PC-9 (cell line): Measurements from ENCODE around the gene ZBTB1.

Experiments
- CTCF ChIP-seq: fragments of 200-600 bp; sonication (generic); conservative IDR thresholded peaks from 2 replicates; pipeline ENCODE4 v1.6.1; 2017; ENCODE audit warnings: mixed run types, antibody characterized with exemption, mild to moderate bottlenecking, moderate library complexity
- EZH2 ChIP-seq: fragments of 200-600 bp; sonication (generic); IDR thresholded peaks from 2 replicates; pipeline ENCODE4 v1.8.0; 2017; ENCODE audit warnings: antibody characterized with exemption, low read depth

- no peak for TF ChIP-seq EZH2
- TF ChIP-seq CTCF: no peak
Observed at GRCh38 chr14:64544607-64545312, 40.2 kb downstream of the ZBTB1 start.
